NCI-H345 treated with DMSO at 0.1 percent for 48 hours (cell line): Measurements from ENCODE around the gene TECTA.

Experiments used
- DNase-seq: peaks from one replicate; lab custom pipeline; 2025; ENCODE audit not compliant: unreplicated experiment; lab: John Stamatoyannopoulos, UW

The TECTA gene, protein sequence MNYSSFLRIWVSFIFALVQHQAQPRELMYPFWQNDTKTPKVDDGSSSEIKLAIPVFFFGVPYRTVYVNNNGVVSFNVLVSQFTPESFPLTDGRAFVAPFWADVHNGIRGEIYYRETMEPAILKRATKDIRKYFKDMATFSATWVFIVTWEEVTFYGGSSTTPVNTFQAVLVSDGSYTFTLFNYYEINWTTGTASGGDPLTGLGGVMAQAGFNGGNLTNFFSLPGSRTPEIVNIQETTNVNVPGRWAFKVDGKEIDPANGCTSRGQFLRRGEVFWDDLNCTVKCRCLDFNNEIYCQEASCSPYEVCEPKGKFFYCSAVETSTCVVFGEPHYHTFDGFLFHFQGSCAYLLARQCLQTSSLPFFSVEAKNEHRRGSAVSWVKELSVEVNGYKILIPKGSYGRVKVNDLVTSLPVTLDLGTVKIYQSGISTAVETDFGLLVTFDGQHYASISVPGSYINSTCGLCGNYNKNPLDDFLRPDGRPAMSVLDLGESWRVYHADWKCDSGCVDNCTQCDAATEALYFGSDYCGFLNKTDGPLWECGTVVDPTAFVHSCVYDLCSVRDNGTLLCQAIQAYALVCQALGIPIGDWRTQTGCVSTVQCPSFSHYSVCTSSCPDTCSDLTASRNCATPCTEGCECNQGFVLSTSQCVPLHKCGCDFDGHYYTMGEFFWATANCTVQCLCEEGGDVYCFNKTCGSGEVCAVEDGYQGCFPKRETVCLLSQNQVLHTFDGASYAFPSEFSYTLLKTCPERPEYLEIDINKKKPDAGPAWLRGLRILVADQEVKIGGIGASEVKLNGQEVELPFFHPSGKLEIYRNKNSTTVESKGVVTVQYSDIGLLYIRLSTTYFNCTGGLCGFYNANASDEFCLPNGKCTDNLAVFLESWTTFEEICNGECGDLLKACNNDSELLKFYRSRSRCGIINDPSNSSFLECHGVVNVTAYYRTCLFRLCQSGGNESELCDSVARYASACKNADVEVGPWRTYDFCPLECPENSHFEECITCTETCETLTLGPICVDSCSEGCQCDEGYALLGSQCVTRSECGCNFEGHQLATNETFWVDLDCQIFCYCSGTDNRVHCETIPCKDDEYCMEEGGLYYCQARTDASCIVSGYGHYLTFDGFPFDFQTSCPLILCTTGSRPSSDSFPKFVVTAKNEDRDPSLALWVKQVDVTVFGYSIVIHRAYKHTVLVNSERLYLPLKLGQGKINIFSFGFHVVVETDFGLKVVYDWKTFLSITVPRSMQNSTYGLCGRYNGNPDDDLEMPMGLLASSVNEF (N-terminal part only)

DNA sequence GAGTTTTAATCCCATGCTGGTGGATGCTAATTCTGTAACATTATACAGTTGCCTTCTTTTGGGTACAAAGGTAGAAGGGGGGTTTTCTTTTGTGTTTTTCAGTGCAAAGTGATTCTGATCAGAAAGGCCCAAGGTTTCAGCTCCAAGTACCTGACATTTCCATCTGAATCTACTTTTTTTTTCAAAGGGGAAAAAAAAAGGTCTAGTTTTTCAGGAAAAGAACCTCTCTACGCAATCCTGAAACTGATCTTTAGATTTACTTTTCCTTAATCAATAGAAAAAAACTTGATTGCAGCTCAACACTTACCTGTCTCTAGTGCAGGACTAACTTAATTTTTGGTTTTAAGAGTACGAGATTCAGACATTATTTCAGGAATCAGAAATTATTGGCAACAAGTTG, at the start of gene TECTA:
TECTA (plus strand) TSS at position 301 of the 400 bp plus-strand sequence. CDS start 1,423 bp downstream, outside the sequence.
- no peak for DNase-seq

DNA sequence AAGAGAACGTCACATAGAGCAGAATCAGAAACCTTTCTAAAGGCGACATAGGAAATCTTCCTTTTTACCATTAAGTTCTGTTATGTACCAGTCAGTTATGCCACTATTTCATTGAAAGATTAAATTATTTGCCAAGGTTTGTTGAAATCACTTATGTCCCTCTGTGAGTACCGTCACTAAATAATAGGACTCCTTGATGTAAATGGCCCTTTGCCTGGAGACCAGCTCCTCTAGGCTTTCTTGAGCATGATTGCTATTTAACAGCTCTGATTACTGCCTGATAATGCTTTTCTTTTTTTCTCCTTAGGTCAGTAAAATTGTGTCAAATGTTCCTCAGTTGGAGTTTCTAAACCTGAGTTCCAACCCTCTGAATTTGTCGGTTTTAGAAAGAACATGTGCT, 47.8 kb upstream of the TECTA start:
- no peak for DNase-seq

DNA sequence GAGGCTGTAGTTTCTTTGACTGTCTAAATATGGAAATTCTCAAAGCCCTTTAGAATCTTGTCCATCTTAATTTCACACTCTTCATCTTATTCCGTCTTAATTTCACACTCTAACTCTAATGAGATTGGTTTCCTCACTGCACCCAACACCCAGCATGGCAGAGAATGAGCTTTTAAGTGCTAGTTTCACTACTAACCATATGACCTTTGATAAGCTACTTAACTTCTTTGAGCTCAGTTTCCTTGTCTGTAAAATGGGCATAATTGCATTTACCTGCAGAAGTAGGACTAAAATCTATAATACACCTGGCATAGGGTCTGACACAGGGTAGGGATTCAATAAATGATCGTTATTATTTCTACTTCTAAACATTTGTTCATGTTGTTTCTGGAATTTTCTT, 46.8 kb upstream of the TECTA start:
- DNase-seq: no peak

DNA sequence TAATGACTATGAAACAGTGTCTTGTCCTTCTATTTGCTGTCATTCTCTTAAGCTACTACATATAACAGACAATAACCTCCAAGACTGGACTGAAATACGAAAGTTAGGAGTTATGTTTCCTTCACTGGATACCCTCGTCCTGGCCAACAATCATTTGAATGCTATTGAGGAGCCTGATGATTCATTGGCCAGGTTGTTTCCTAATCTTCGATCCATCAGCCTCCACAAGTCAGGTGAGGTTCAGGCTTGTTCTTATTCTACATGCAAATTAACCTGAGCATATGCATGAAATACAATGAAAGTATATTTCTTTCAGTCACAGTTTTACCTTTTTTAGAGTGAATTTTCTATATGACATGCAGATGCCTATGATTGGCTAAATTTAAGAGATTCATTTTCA, 46.0 kb upstream of the TECTA start:
- DNase-seq: no peak

DNA sequence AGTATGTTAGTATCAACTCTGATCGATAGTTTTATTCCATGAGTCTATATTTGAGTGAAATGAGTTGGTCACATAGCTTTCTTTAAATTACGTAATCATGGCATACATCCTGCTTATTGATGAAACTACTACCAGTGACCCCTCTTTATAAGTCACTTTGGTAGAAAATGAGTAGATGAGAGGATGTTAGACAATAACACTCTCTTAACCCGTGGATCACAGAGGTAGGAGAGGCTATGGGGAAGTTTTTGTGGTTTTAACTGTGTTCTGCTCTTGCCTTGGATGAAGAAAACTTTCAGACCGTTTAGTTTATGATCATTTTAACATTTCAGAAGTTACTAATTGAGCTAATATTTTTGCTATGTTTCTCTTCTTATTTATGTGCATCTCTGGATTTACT, 43.1 kb upstream of the TECTA start:
- no peak for DNase-seq

DNA sequence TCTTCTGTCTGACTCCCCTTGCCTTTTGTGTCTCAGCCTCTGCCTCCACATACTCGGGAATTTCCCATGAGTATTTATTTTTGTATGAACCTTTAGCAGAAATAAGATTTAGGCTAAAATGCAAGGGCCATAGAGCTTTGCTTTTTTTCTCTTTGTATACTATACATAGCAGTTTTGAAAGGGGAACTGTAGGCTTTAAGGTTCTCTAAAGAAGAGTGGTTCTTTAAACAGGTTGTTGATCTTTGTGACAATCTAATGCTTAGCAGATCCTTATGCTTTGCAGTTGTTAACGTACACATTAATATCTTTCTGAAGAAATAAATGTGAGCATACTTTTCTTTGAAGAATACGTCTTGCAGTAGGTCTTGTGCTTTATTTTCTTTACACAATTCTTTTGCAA, 42.1 kb upstream of the TECTA start:
- no peak for DNase-seq

DNA sequence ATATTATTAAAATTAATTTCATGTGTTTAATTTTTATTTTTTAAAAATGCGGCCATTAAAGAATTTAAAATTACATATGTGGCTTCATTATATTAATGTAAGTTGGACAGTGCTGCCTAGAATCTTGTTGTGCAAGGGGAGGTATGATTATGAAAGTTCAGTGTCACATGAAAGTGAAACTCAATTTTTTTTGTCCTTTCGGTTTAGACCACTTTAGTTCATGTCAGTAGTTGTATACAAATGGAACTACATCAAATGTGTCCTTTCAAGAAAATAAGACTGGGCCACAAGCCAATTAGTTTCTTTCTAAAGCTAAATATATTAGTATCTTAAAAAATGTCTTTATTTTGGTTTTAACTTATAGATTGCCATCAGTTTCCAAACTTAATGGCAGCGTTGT, 41.4 kb upstream of the TECTA start:
- no peak for DNase-seq

DNA sequence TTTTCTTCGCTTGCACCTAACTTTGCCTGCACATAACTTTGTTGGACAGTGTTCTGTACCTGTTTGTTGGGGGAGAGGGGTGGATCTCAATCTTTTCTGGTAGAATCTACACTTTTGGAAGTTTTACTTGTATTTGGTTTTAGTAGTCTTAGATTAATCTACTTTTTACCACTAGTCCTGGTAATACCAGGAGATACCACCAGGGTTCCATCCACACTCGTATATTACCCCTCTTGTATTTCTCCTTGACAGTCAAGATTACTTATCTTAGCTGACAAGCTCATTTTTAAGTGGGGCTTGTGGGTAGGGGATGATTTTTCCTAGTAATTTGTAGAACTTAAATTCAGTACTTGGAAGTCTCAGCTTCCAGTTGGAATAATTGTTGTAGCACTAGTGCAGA, 37.3 kb upstream of the TECTA start:
- DNase-seq: no peak

DNA sequence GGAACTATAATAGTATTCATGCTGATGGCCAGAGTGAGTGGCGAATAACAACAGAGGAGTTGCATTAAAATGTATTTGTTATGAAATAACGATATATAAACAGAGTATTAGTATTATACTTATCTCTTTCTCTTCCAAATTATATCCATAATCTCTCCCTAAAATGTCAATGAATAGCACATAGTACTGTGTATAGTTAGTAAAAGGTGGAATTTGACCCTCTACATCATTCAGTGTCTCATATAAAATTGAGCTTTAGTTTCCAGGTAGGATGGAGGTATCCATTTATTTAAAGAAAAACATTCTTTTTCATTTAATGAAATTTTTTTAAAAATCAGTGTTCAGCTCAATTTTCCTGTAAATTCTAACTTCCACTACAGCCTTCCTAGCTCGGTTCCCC, 34.4 kb upstream of the TECTA start:
- no peak for DNase-seq

DNA sequence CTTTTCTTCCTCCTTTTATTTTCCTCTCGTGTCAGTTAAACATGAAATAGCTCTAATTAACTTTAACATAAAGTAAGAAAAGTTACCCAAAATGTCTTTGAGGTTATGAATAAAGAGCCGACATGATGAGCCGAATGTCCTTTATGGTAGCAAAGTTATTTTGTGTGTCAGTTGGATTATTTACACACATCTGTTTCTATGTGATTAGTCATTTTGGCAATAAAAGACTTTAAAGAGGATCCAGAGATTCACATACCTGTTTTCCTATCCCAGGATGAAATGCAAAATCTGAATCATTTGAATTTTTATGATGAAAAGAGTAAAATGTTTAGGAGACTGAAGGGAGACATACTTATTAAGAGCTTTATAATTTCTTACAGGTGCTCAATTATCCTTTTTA, 34.0 kb upstream of the TECTA start:
- no peak for DNase-seq

DNA sequence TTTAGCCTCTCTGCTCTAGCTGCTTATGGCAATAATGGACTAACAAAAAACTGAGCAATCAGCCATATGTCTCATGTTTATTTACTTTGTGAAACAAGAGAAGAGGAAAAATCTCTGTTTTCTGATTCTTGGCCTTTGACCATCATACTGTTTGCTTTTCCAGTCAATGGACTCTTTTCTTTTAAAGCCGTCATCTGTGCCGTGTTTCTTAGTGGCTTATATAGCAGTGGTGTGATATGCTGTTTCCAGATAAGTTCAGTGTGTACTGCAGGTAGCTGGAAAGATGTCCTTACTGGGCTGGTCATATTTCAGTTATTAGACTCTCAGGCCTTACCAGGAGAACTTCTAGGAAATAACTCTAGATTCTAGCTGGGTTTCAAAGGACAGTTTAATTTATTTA, 33.6 kb upstream of the TECTA start:
- DNase-seq: peak; percentile 57

DNA sequence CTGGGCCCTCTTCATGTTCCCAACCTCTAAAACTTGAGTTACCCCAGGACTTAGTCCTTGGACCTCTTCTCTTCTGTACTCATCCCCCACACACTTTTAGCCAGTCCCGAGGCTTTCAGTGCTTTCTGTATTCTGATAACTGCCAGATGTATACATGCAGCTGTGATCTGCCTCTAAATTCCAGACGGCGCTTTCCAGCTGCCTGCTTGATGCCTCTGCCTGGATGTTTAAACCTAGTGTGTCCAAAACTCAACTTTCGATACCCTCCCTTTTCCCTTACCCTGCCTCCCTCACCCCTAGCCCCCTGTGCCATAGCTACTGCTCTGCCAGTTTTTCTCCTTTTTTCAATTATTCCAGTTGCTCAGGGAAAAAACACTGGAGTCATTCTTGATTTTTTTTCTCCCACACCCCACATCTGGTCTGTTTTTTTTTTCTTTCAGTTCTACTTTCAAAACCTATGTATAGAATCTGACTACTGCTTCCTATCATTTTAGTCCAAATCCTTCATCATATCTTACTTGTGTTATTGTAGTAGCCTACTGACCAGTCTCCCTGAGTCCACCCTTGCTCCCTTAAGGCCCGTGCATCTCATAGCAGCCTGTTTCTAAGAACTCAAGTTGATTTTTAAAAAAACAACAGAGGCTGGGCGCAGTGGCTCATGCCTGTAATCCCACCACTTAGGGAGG, 32.9 kb upstream of the TECTA start:
- DNase-seq: no peak

DNA sequence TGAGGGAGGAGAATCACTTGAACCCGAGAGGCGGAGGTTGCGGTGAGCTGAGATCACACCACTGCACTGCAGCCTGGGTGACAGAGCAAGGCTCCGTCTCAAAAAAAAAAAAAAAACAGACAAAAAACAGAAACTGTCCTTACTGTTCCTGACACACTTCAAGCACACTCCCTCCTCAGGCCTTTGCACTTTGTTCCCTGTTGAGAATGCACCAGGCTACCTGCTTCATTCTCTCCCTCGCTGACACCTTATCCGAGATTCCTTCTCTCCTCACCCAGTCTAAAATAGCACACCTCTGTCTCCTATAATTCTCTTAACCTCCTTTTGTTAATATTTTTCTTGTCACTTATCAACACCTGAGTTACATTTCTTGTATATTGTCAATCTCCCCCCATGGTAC, 32.3 kb upstream of the TECTA start:
- no peak for DNase-seq

DNA sequence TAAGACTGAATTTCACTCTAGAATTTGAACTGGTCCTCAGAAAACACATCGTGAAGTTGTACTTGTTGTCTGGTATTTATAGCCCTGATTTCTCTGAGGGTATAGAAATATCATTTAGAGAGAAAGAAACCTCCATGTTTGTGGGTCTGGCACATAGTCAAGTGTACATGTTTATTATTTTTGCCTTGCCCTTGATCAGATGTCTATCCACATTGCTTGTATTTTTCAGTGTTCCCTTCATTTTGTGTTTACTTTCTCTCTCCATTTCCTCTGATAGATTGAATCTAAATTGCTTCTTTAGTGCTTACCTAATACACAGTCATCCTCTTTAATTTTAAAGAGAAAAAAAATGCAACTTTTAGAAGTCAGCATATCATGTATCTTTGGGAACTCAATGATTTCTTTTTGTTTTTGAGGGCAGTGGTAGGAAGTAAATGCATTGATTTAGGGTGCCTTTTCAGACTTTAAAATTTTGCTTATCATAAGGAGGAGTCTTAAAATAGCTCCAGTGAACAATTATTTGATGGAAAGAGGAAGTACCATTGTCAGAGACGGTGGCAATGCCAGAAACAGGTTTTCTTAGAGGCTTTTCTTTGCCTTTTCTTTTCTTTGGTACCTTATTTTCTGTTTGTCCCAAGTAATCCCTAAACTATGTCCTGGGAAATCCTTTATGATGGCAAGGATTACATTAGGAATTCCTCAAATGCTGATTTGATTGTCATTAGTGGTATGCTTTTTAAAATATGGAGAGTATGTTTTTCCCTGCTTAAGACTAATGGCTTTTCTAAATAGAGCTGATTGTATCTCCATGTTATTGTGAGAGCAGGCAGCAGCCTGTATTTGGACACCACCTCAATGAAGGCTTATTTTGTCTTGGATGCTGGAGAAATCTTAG, 29.8 kb upstream of the TECTA start:
- DNase-seq: no peak

DNA sequence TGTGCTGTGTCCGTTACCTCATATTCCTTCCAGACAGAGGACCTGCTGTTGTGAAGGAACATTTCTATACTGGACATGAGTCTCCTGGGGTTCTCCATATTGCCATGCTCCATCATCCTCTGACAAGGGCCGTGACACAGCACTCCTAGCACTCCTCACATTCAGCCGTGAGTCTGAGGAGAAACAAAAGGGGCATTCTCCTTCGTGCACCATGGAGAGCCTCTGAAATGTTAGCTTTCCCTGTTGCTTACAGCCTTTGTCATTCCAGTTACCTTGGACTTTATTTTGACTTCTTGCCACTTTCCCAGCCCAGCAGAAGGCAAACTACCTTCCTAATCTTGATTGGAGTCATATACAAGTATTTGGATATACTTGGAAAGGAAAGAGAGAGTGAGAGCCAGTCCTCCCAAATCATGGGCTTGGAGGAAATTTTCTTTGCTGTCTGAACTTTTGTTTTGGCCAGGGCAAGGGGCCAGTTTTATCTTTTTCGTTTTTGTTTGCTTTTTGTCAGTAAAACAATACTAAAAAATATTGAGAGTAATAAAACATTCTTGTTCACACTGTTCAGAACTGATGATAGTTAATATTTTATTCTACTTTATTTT, 29.1 kb upstream of the TECTA start:
- DNase-seq: no peak

DNA sequence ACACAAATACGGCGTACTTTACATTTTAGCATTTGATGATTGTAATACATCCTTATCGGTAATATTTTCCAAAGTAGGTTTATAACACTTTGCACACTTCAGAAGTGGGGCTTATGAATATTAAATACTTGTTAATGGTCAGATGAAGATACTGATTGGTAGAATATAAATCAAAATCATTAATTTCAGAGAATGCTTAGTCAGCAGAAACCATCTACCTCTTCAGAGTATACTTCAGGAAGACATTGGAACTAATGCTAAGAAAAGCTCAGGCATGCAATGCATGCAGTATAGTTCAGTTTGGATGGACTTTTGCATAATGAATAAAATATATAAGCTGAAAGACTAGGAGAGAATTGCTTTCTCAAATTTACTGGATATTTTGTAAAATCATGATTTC, 19.7 kb upstream of the TECTA start:
- no peak for DNase-seq

DNA sequence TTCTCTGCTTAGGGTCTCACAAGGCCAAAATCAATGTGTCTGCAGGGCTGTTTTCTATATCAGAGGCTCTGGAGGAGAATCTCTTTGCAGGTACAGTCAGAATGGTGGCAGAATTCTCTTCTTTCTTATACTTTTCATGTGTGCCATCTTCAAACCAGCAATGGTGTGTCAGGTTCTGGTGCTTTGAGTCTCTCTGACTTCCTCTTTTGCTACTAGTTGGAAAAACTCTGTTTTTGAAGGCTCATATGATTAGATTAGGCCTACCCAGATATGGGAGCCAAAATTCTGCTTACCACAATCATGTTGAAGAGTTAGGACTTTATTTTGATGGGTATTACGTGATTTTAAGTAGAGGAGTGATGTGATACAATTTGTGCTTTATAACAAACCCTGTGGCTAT, 18.8 kb upstream of the TECTA start:
- DNase-seq: no peak

DNA sequence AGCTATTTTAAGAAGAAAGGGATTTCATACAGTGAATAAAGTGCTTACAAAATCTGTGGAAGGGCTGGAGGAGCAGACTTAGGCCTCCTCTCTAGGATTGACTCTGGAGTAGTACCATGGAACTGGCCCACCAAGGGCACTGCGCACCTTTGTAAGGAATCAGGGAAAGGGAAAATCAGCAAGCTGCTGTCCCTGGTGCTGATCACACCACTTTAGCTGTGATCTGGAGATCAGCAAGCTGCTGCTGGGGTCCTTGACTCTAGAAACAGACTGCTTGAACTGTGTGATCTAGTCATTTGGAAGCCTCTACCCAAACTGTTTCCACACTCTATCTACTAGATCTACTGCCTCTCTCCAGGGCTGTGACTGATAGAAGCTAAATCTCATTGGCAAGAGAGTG, 18.4 kb upstream of the TECTA start:
- no peak for DNase-seq

DNA sequence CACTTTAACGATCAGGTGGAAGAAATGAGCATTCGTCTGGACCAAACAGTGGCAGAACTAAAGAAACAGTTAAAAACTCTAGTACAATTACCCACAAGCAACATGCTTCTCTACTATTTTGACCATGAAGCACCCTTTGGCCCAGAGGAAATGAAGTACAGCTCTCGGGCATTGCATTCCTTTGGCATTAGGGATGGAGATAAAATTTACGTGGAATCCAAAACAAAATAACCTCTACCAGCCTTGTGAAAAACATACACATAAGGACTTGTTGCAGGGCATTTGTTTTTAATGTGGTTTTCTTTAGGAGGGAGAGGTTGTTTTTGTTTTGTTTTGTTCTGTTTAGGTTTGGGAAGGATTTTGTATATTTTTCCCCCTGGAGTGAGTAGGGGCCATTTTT, 14.2 kb upstream of the TECTA start:
- no peak for DNase-seq

DNA sequence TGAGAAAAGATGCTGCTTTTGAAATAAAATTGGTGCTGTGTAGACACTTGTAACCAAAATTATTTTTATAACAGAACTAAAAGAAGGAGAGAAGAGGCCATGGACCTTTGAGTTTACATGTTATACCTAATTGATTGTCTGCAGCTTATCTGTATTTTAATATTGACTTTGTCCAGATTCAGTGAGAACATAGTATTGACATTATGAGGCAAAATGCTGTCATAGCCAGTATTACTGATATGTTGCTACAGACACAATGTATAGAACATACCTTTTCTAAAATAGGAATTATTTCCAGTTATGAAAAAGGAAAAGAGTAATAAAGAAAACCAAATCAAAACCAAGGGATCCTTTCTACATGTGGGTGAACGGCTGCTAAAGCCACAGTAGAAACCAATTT, 11.5 kb upstream of the TECTA start:
- no peak for DNase-seq
